Activated effector memory CD4-positive, alpha-beta T cell treated with anti-CD3 and anti-CD28 coated beads, Interleukin-2, amount 50 U/mL, for 16 hours (primary cell): Measurements from ENCODE around the gene MOB2.

ENCODE experiments used
- DNase-seq: peaks from one replicate; pipeline ENCODE4 v3.0.0-alpha.2; 2020

Gene MOB2

GRCh38 chr11:1486054-1486825 is at the start of gene MOB2:
TSS of gene MOB2 (minus strand) at chr11:1486779. CDS start at chr11:1486556, 223 bp downstream.
- DNase-seq: no peak

GRCh38 chr11:1534682-1535081 is 48.1 kb upstream of the MOB2 start:
- DNase-seq: no peak

- no peak for DNase-seq
Observed at GRCh38 chr11:1534171-1534570, 47.6 kb upstream of the MOB2 start.

GRCh38 chr11:1533342-1533725 is 46.8 kb upstream of the MOB2 start:
- no peak for DNase-seq

GRCh38 chr11:1532606-1533341 is 46.2 kb upstream of the MOB2 start:
- DNase-seq: no peak

GRCh38 chr11:1532014-1532586 is 45.5 kb upstream of the MOB2 start:
- DNase-seq: no peak

- DNase-seq: no peak
Observed at GRCh38 chr11:1531449-1532013, 45.0 kb upstream of the MOB2 start.

GRCh38 chr11:1530686-1531448 is 44.3 kb upstream of the MOB2 start:
- DNase-seq: no peak

GRCh38 chr11:1529774-1530173 is 43.2 kb upstream of the MOB2 start:
- no peak for DNase-seq

- DNase-seq: no peak
Observed at GRCh38 chr11:1529286-1529685, 42.7 kb upstream of the MOB2 start.

- no peak for DNase-seq
Observed at GRCh38 chr11:1528710-1529109, 42.1 kb upstream of the MOB2 start.

- no peak for DNase-seq
Observed at GRCh38 chr11:1526785-1527184, 40.2 kb upstream of the MOB2 start.

- DNase-seq: no peak
Observed at GRCh38 chr11:1523779-1524178, 37.2 kb upstream of the MOB2 start.

GRCh38 chr11:1523077-1523476 is 36.5 kb upstream of the MOB2 start:
- DNase-seq: no peak

GRCh38 chr11:1522081-1522424 is 35.5 kb upstream of the MOB2 start:
- DNase-seq: no peak

GRCh38 chr11:1521382-1522080 is 35.0 kb upstream of the MOB2 start:
- DNase-seq: no peak

- no peak for DNase-seq
Observed at GRCh38 chr11:1520663-1521267, 34.2 kb upstream of the MOB2 start.

- DNase-seq: no peak
Observed at GRCh38 chr11:1520209-1520662, 33.7 kb upstream of the MOB2 start.

- DNase-seq: no peak
Observed at GRCh38 chr11:1519028-1520010, 32.7 kb upstream of the MOB2 start.

- no peak for DNase-seq
Observed at GRCh38 chr11:1518301-1518700, 31.7 kb upstream of the MOB2 start.
